ENCODE data around the gene TNS1. TPM values are rescaled to one million over a fixed set of nuclear protein-coding genes. Genes with fewer than 3 reads are reported as not detected.

The TNS1 gene
- total RNA-seq, 1 donor = 39.0 TPM

- DNase-seq (ENCODE audit: low read depth in 2 of 3, low spot score in 2 of 3) = no peak
Observed at GRCh38 chr2:217839750-217840107, 163.1 kb downstream of the TNS1 start.

DNA sequence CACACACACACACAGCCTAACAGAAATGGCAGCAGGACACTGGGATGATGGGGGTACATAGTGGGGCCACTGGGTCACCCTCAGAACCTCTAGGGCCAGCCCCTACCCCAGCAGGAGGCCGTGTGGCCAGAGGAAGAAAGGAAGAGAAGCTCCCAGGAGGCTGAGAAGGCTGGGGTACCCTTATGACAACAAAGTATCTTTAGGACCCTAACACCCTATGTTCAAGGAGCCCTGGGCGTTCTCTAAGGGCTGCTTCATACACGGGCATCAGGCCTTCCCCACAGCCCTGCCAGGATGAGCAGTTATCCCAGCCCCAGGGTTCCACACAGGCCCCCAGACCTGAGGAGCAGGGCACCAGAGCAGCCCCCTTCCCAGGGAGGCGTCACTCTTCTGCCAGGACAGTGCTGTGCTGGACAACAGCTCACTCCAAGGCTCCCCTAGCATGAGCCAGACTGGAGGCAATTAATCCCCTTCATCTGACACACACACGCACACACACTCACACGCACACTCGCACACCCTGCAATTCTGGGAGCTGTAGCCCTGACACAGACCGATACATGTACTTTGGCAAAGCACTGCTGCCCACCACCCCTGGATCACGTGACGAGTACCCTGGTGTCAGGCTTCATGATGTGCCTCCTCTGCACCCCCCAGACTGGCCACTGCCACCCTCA lies 163.6 kb downstream of the TNS1 start:
- DNase-seq (ENCODE audit: low read depth in 2 of 3, low spot score in 2 of 3) = no peak

GRCh38 chr2:217838409-217838831 lies 164.4 kb downstream of the TNS1 start:
- DNase-seq (ENCODE audit: low read depth in 2 of 3, low spot score in 2 of 3) = no peak

DNA sequence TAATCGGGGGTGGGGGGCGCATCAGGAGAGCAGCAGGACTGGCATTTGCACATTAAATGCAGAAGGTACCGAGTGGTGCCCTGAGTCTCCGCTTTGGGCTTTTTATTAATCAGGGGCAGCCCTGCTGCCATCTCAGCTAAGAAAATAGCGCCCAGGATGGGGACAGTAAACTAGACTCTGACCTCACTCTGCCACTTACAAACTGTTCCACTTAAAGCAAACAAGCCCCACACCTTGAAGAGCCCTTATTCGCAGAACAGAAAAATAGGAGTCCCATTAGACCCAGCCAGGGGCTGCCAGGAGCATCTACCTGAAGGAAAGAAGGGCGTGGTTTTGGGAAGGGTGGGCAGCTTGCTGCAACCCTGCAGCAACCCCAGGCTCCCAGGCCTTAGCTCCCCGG lies 165.3 kb downstream of the TNS1 start:
- no peak for DNase-seq (ENCODE audit: low read depth in 2 of 3, low spot score in 2 of 3)

DNA sequence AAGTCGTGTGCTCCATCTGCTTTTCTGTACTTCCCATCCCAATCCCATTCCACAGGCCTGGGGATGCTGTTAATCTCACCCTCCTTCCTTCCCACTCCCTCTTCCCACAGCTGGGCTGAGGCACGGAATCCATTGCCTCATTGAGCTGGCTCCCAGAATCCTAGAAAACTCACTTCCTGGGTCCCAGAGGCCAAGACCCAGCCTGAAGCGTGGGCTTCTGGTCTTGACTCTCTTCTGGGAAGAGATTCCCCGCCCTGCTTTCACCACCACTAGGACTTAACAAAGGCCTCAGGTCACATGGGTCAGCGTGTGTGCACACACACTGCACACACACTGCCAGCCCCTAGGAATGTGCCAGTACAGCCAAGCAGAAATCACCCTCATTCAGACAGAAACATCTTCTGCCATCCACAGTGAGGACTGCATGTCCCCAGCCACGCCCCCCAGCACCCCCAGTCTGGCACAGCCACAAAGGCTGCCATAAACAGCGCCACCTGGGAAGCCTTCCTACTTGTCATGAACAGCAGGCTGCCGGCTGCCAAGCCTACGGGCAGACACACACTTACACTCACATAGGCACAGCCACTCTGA lies 165.8 kb downstream of the TNS1 start:
- DNase-seq (ENCODE audit: low read depth in 2 of 3, low spot score in 2 of 3) = no peak

DNA sequence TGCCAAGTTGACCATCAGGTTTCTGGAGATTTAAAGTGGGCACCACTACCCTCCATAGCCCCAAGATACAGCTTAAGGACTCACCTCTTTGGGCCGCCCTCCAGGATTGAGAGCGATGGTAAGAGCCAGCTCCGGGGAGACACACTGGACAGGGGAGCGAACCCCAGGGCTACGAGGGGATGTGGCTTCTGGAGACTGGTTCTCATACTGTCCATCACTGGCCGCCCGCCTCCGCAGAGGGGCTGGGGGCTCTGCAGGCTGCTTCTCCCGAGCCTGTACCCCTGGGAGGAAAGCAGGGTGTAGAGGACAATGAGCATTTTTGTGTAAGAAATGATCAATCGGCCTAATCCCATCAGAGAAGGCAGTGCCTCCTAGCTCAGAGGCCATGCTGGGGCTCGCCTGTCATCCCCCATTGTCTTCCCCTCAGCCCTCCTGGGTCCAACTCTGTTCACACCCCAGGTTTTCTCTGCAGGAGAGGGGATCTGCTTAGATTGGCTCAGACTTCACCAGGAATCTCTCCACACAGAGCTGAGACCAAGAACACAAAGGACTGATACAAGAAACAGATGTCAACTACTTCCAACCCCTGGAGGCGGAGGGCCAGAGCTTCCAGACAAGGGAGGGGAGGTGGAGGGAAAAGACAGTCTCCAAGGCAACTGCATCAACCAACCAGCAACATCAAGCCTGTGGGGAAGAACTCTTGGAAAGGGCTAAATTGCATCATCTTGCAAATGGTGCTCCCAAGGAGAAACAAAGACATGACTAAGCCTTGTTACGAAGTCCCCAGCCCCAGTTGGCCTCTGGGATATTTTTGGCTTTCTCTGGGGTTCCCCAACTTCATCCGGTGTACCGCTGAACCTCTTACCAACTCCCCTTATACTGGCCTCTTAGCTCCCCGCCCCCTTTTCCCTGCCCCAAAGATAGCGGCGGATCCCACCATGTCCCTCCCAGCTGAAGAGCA lies 166.6 kb downstream of the TNS1 start:
- DNase-seq (ENCODE audit: low read depth in 2 of 3, low spot score in 2 of 3) = no peak

GRCh38 chr2:217834744-217835513 lies 167.9 kb downstream of the TNS1 start:
- DNase-seq (ENCODE audit: low read depth in 2 of 3, low spot score in 2 of 3) = no peak

GRCh38 chr2:217834057-217834620 lies 168.7 kb downstream of the TNS1 start:
- DNase-seq (ENCODE audit: low read depth in 2 of 3, low spot score in 2 of 3) = no peak

- DNase-seq (ENCODE audit: low read depth in 2 of 3, low spot score in 2 of 3) = no peak
Observed at GRCh38 chr2:217833439-217833838, 169.4 kb downstream of the TNS1 start.

- no peak for DNase-seq (ENCODE audit: low read depth in 2 of 3, low spot score in 2 of 3)
Observed at GRCh38 chr2:217832987-217833386, 169.8 kb downstream of the TNS1 start.

DNA sequence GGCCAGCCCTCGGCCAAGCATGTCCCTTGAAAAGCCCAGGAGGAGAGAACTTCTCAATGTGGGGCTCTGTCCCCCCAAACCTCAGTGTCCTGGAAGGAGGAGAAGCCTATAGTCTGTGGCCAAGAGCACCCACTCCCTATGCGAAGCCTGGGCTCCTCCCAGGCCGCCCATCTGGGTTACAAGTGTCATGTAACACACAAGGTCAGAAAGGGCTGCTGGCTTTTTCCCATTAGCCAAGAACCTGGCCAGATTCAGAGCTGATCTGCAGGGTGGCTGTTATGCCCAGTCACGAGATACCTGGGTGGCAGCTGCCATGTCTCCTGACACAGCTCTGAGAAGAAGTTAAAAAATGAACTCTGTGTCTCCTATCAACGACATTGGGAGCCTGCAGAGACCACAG lies 170.7 kb downstream of the TNS1 start:
- no peak for DNase-seq (ENCODE audit: low read depth in 2 of 3, low spot score in 2 of 3)

GRCh38 chr2:217831306-217831705 lies 171.5 kb downstream of the TNS1 start:
- no peak for DNase-seq (ENCODE audit: low read depth in 2 of 3, low spot score in 2 of 3)

DNA sequence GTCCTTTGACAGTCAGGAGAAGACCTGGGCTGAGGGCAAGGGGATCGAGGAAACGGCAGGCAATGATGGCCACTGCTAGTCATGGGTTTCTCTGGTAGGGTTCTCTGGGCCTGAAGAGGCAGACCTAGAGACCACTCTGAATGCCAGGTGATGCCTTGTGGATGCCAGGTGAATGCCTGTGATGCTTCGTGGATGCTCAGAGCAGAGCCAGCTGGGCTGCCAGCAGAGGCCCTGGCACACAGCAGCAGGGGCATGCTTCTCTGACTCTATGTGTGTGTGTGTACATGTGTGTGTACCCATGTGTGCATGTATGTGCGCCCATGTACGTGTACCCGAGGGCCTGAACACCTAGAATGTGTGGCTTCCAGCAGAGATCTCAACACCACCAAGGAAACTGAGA lies 172.0 kb downstream of the TNS1 start:
- DNase-seq (ENCODE audit: low read depth in 2 of 3, low spot score in 2 of 3) = no peak

DNA sequence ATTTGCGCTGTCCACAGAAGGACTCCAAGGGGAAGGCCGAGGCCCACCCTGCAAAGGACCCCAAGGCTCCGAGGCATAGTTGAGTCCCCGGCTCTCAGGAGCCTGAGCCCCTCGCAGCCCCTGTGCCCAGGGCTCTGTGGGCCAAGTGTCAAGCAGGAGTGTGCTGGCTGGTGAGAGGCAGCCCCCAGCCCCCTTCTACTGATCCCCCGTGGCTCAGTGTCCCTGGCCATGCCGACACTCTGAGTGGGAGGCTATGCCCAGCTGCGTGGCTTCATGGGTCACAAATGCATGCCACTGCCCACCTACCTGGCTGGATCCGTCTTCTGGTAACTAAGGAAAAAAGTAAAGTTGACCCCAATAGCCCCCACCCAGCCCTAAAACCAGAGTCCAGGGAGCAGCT lies 172.7 kb downstream of the TNS1 start:
- no peak for DNase-seq (ENCODE audit: low read depth in 2 of 3, low spot score in 2 of 3)

DNA sequence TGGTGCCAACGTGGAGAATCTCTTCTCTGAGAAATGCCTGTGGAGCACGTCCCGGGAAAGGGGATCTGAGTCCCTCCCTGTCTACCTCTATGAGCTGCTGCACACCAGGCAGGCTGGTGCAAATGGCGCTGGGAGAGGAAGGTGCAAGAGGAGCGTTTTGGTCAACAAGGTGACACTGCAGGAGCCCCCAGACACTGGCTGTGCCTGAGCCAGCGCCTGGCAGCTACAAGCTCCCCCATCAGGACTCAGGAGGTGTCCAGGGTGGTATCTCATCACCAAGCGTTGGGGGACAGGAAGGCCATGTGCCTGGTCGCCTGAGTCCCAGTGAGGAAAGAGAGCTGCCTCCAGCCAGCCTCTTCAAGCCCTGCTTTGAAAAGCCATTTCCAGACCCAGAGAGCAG lies 173.4 kb downstream of the TNS1 start:
- no peak for DNase-seq (ENCODE audit: low read depth in 2 of 3, low spot score in 2 of 3)

DNA sequence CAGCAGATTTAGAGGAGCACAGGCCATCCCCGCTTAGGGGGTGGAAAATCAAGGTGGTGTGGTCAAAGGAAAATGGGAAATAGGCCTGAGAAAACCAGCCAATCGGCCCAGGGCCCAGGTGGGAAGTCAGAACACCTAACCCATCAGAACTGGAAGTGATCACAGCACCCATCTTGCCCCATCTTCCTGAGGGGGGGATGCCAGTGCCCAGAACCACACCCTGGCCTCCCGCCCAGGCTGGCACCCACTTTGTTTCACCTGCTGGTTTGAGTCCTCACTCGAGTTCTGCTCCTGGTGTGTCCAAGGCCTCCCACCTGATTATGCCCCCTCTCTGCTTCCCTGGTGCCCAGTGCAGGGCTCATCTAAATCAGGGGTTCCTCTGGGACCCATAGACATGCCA lies 174.5 kb downstream of the TNS1 start:
- no peak for DNase-seq (ENCODE audit: low read depth in 2 of 3, low spot score in 2 of 3)

DNA sequence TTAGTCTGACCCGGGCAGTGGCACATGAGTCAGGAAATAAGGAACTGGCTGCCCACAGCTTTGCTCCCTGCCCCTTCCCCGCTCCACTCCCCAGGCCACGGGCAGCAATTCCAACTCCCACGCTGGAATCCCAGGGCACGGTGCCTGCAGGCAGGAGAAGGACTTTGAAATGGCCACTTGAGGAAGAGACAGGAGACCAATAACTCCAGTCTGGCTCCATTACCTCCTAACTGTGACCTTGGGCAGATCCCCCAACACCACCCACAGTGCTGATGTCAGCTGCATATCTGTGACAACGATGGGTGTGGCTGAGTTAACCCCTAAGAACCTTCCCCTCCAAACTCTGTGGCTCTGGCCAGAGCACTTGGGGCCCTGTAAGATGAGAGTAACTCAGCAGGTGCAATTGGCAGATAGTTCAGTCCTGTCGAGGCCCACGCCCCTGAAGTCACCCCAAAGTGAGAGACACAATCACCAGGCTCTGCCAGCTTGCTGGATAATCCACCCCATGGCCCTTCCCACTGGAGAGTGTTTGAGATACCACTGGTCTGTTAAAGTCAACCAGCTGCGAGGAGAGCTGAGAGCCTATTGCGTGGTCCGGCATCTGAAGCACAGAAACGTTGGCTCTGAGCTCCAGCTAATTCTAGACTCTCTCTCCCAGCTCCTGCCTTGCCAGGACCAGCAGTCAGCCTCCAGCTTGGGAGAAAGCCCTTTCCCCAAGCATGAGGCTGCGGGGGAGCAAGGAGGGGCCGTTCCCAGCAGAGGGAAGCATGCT lies 175.2 kb downstream of the TNS1 start:
- no peak for DNase-seq (ENCODE audit: low read depth in 2 of 3, low spot score in 2 of 3)

DNA sequence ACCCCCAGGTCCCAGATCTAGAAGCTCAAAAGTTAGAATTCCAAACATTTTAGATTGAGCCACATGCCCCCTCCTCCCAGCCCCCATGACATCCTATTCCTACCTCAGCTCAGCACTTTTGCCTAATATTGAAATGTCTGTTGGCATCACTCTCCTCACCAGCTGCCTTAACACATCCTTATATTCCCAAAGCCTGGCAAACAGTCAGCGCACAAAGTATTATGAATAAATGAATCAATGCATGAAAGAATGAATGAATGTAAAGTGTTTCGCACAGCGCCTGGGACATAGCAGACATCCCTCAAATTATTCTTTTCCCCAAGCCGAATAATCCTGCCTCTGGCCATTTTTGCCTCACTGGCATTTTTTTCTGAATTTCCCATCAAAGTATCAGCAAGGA lies 175.8 kb downstream of the TNS1 start:
- no peak for DNase-seq (ENCODE audit: low read depth in 2 of 3, low spot score in 2 of 3)

- no peak for DNase-seq (ENCODE audit: low read depth in 2 of 3, low spot score in 2 of 3)
Observed at GRCh38 chr2:217826520-217826919, 176.3 kb downstream of the TNS1 start.

Measured in hematopoietic multipotent progenitor cell (in vitro differentiated cells).